ACC112 (cell line): ENCODE data around the gene ISM2.
"Not testable (repeated sequence)": the region's sequence is repeated elsewhere in the genome, so short reads cannot be mapped to it uniquely, and the experiment has no call there.

Source experiments
- H2AFZ ChIP-seq: fragments of 200-600 bp; sonication (generic); one replicate; pipeline ENCODE4 v1.6.0; 2017; ENCODE audit warnings: antibody characterized with exemption, low read length; ENCODE audit not compliant: unreplicated experiment
- H3K27ac ChIP-seq: fragments of 200-600 bp; sonication (generic); 2 replicates; pipeline ENCODE4 v1.5.1; 2014; ENCODE audit warnings: low read depth, mild to moderate bottlenecking, antibody characterized with exemption, low read length, moderate library complexity
- H3K27me3 ChIP-seq: fragments of 200-600 bp; sonication (generic); 2 replicates; pipeline ENCODE4 v1.6.1; 2014; ENCODE audit warnings: mild to moderate bottlenecking, antibody characterized with exemption, low read length, moderate library complexity, mixed read lengths; ENCODE audit not compliant: insufficient read depth
- H3K36me3 ChIP-seq: fragments of 200-600 bp; sonication (generic); 2 replicates; pipeline ENCODE4 v1.6.1; 2016; ENCODE audit warnings: mild to moderate bottlenecking, antibody characterized with exemption, low read length, moderate library complexity, mixed read lengths; ENCODE audit not compliant: insufficient read depth
- H3K4me1 ChIP-seq: fragments of 200-600 bp; sonication (generic); one replicate; pipeline ENCODE4 v1.6.1; 2016; ENCODE audit warnings: low read length, mixed read lengths; ENCODE audit not compliant: insufficient read depth, unreplicated experiment, control insufficient read depth
- H3K4me3 ChIP-seq: fragments of 200-600 bp; sonication (generic); 2 replicates; pipeline ENCODE4 v1.5.1; 2014; ENCODE audit warnings: mild to moderate bottlenecking, low read depth, low read length
- H3K79me2 ChIP-seq: fragments of 200-600 bp; sonication (generic); one replicate; pipeline ENCODE4 v1.6.0; 2016; ENCODE audit warnings: low read length; ENCODE audit not compliant: control insufficient read depth, unreplicated experiment, insufficient read depth

The ISM2 gene

DNA sequence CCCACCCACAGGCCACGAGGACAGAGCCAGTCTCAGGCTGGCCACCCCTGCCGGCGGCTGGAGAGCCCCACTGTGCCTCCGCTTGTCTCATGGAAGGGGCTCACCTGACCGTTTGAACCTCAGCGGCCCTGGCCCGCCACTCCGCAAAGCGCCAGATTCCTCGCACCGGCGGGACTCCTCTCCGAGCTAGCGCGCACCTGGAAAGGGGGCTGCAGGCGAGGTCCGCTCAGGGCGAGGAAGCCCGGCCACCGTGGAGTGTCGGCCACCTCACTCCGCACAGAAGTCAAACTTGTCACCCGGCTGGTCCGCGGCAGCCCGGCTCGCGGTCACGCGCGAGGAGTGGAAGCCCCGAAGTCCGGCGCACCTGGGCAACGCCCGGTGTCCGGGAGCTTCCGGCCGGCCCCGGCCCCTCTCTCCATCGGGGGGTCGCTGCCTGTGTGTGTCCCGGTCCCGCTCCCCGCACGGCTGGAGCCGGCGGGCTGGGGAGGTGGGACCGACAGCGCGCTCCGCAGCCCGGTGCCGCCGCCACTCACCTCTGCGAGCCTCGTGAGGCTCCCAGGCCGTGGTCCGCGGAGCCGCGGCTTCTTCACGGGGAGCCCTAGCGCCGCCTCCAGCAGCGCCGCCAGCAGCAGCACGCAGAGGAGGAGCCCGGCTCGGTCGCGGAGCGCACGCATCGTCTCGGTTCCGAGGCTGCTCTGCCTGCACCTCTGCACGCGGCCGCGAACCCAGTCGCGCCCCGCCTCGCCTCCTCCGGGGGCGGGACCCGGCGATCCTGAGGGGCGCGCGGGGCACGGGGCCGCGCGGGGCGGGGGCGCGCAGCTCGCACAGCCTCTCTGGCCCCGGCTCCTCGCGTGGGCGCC is at the start of gene ISM2:
TSS of gene ISM2 (minus strand) at position 697 of the 860 bp plus-strand sequence. CDS start at position 674, 23 bp downstream.
- Histone ChIP-seq H3K4me1 (no peaks in the 10 kb centered on the region), H3K27ac (no peak within 1 kb of the TSS), H3K36me3 (no peaks in the 10 kb centered on the region), H3K79me2 (no peaks in the 10 kb centered on the region), H2AFZ (peak within 1 kb of the TSS; percentile 12), H3K27me3 (peaks cover 30% of the 10 kb centered on the region), H3K4me3 (peak within 1 kb of the TSS; percentile 75)

DNA sequence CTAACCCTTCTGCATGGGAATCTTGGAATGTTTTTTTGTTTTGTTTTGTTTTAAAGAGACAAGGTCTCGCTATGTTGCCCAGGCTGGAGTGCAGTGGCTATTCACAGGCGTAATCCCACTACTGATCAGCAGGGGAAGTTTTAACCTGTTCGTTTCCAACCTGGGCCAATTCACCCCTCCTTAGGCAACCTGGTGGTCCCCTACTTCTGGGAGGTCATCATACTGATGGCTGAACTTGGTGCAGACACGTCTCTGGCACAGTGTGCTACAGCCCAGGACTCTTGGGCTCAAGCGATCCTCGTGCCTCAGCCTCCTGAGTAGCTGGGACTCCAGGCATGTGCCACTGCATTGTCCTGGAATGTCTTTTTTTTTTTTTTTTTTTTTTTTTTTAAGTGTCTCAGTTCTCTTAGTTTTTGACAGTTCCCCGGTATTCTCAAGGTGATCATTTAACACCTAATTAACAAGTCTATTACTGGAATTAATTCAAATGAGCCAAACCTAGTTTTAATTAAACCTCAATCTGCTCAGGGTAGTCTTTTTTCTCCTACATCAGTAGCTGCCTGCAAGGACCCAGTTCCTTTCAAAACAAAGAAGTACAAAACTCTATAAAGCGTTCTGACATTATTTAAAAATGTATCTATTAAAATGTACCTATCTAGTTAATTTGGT is 49.0 kb upstream of the ISM2 start:
- Histone ChIP-seq H3K4me1 (no peaks in the 10 kb centered on the region), H3K4me3 (no peak overlapping the region), H3K36me3 (peaks cover 14% of the 10 kb centered on the region), H3K27ac (no peak overlapping the region), H2AFZ (no peak overlapping the region), H3K27me3 (no peaks in the 10 kb centered on the region), H3K79me2 (no peaks in the 10 kb centered on the region)

DNA sequence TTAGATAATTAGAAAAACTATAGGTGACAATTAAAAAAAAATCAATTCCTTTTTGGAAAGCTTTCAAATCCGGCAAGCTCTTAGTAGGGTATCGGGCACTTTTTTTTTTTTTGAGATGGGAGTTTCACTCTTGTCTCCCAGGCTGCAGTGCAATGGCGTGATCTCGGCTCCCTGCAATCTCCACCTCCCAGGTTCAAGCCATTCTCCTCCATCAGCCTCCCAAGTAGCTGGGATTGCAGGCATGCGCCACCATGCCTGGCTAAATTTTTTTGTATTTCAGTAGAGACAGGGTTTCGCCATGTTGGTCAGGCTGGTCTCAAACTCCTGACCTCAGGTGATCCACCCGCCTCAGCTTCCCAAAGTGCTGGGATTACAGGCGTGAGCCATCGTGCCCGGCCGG is 46.6 kb upstream of the ISM2 start:
- peaks cover 14% of the 10 kb centered on the region for H3K36me3 ChIP-seq
- not testable (repeated sequence) for H3K79me2 ChIP-seq, H3K27me3 ChIP-seq, H2AFZ ChIP-seq, H3K27ac ChIP-seq, H3K4me1 ChIP-seq, H3K4me3 ChIP-seq

DNA sequence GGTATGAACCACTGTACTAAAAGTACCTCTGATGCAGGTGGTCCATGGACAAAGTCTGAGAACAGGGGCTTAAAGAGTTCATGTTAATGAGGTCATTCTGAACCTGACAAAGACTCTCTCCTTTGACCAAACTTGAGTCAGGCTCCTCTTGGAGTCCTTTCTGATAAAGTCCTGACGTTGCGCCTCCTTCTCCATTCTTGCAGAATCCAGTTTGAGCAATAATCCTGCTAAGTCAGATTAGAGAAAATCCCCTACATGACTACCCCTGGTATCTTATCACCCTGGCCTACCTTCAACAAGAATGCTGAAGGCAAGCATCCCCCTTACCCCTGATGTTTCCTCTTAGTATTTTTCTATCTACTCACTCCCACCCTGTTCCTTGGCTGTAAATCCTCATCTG is 46.0 kb upstream of the ISM2 start:
- Histone ChIP-seq H3K27me3 (no peaks in the 10 kb centered on the region), H3K4me1 (no peaks in the 10 kb centered on the region), H3K27ac (no peak overlapping the region), H3K79me2 (no peaks in the 10 kb centered on the region), H3K4me3 (no peak overlapping the region), H2AFZ (no peak overlapping the region), H3K36me3 (peaks cover 9% of the 10 kb centered on the region)

DNA sequence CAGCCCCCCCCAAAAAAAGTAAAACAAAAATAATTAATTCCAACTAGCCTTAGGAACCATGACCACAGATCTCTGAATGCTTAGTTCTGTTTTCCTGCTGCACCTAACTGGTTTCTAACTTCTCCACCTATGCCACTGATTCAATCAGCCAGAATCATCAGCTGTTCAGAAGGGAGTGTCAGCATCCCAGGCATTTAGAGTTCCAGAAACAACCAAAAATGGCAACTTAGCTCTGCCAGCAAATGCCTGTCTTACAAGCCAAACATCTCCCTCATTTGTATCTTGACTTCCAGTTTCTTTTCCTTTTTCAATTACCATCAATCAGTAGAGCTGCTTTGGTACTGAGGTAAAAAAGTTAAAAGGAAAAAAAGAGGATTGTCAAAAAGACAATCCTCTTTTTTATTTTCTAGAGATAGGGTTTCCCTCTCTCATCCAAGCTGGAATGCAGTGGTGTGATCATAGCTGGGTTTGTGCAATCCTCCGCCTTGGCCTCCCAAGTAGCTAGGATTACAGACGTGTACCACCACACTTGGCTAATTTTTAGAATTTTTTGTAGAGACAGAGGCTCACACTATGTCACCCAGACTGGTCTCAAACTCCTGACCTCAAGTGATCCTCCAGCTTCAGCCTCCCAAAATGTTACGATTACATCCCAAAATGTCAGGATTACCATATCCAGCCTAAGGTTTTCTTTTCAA is 45.2 kb upstream of the ISM2 start:
- peaks cover 5% of the 10 kb centered on the region for H3K36me3 ChIP-seq
- no peaks in the 10 kb centered on the region for H3K27me3 ChIP-seq
- H3K79me2 ChIP-seq, result no peaks in the 10 kb centered on the region
- H3K27ac ChIP-seq, result no peak overlapping the region
- no peaks in the 10 kb centered on the region for H3K4me1 ChIP-seq
- no peak overlapping the region for H2AFZ ChIP-seq
- H3K4me3 ChIP-seq, result no peak overlapping the region

DNA sequence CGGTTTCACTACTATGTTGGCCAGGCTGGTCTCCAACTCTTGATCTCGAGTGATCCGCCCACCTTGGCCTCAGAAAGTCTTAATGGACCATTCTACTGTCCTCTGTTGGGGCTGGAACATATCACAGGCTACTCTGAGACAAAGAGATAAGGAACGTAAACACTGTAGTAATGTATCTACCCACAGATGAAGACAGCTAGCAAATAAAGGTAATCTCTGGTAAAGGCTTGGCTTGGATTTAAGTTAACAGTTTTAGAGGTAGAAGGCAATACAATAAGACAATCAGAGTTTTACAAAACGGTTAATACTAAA is 44.6 kb upstream of the ISM2 start:
- H3K36me3 ChIP-seq, result peaks cover under 1% of the 10 kb centered on the region
- H3K4me3 ChIP-seq, result no peak overlapping the region
- H3K27me3 ChIP-seq, result no peaks in the 10 kb centered on the region
- no peak overlapping the region for H3K27ac ChIP-seq
- H3K79me2 ChIP-seq, result no peaks in the 10 kb centered on the region
- no peaks in the 10 kb centered on the region for H3K4me1 ChIP-seq
- no peak overlapping the region for H2AFZ ChIP-seq

DNA sequence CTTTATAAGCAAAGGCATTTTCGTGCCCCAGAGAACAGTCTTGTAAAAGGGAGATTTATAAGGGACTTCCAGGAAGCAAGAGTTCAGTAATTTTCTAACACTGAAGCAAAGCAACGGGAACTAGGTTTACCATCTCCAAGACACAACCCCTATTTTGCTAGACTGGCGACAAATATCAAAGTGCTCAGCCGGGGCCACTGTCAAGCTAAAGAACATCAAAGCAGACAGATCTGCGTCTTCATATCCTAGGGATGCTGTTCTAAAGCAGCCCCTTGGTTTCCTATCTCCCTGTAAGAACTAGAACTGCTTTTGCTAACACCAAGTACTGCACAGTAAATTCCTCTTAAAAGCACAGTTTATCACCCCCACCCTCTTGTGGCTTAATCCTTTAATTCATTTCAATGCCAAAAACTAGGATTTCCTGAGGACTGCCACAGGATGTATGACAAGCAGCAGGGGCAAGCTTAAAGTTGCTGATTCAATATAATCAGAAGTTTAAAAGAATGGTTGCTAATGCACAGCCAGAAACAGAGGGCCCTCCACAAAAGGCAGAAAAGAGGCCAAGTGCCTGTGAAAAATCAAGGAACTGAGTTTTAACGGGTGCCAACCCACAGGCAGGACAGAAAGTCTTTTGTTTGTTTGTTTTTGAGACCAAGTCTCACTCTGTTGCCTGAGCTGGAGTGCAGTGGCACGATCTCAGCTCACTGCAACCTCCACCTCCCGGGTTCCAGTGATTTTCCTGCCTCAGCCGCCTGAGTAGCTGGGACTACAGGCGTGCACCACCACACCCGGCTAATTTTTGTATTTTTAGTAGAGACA is 44.0 kb upstream of the ISM2 start:
- Histone ChIP-seq H3K27ac (no peak overlapping the region), H3K4me3 (no peak overlapping the region), H3K79me2 (no peaks in the 10 kb centered on the region), H2AFZ (no peak overlapping the region), H3K27me3 (no peaks in the 10 kb centered on the region), H3K4me1 (no peaks in the 10 kb centered on the region), H3K36me3 (no peaks in the 10 kb centered on the region; the same call in 1 of the 2 replicates)

DNA sequence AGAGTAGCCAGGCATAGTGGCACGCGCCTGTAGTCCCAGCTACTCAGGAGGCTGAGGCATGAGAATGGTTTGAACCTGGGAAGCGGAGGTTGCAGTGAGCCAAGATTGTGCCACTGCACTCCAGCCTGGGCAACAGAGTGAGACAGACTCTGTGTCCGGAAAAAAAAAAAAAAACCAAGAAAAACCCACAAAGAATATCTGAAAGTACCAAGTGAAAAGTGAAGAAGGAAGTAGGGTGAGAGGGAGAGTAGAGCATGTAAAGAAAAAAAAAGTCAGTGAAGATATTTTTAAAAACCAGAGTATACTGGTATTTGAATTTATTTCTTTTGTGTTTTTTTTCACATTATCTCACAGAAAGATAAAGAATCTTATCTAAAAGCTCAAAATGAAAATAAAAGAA is 43.3 kb upstream of the ISM2 start:
- Histone ChIP-seq H3K4me1 (no peaks in the 10 kb centered on the region), H2AFZ (no peak overlapping the region), H3K4me3 (no peak overlapping the region), H3K36me3 (no peaks in the 10 kb centered on the region; the same call in 1 of the 2 replicates), H3K27me3 (no peaks in the 10 kb centered on the region), H3K79me2 (no peaks in the 10 kb centered on the region), H3K27ac (no peak overlapping the region)

DNA sequence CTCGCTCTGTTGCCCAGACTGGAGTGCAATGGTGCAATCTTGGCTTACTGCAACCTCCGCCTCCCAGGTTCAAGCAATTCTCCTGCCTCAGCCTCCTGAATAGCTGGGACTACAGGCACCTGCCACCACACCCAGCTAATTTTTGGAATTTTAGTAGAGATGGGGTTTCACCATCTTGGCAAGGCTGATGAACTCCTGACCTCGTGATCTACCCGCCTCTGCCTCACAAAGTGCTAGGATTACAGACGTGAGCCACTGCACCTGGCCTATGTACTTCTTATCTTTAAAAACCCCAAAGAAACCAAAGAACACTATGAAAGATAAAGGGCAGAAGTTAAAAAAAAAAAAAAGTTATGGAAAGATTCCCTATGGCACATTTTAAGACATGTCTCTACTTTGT is 38.3 kb upstream of the ISM2 start:
- not testable (repeated sequence) for H3K79me2 ChIP-seq, H2AFZ ChIP-seq, H3K36me3 ChIP-seq, H3K4me3 ChIP-seq, H3K27ac ChIP-seq, H3K27me3 ChIP-seq, H3K4me1 ChIP-seq

DNA sequence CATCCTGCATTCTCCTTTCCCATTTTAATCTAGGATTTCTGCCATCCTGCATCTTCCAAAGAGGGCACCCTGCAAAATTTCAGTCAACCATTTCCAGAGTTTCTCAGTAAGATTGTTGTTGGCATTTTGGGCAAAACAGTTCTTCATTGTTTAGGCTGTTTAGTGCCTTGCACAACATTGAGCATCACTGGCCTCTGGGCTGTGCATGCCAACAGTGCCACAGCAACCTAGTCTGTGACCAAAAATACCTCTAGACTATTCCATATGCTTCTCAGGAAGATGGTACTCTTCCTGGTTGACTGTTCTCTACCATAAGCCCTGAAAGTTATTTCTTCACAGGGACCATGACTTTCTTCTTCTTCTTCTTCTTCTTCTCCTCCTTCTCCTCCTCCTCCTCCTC is 32.5 kb upstream of the ISM2 start:
- peaks cover 9% of the 10 kb centered on the region; the same call in 1 of the 2 replicates for H3K36me3 ChIP-seq
- no peaks in the 10 kb centered on the region for H3K79me2 ChIP-seq
- H3K4me3 ChIP-seq, result no peak overlapping the region
- no peak overlapping the region for H3K27ac ChIP-seq
- H2AFZ ChIP-seq, result no peak overlapping the region
- H3K27me3 ChIP-seq, result no peaks in the 10 kb centered on the region
- no peaks in the 10 kb centered on the region for H3K4me1 ChIP-seq
